Type B pancreatic cell (in vitro differentiated cells): ENCODE measurements around the gene SLC11A2. TPM values are rescaled to one million over a fixed set of nuclear protein-coding genes. Genes with fewer than 3 reads are reported as not detected.

Experiments used
- DNase-seq: peaks from one replicate; pipeline ENCODE4 v3.0.0; 2021; ENCODE audit warnings: mixed read lengths; ENCODE audit not compliant: unreplicated experiment; ENCODE audit errors: extremely low spot score
- H3K27ac Mint-ChIP-seq: 2 replicates; pipeline ENCODE4 v1.8.0; 2021; ENCODE audit warnings: mild to moderate bottlenecking, mixed read lengths
- H3K27me3 Mint-ChIP-seq: 2 replicates; pipeline ENCODE4 v1.8.0; 2021; ENCODE audit warnings: mixed read lengths
- H3K36me3 Mint-ChIP-seq: 2 replicates; pipeline ENCODE4 v1.8.0; 2021; ENCODE audit warnings: mixed read lengths
- H3K4me1 Mint-ChIP-seq: one replicate; pipeline ENCODE4 v1.8.0; 2021; ENCODE audit warnings: mixed read lengths; ENCODE audit not compliant: unreplicated experiment
- H3K4me3 Mint-ChIP-seq: 2 replicates; pipeline ENCODE4 v1.8.0; 2021; ENCODE audit warnings: mild to moderate bottlenecking, mixed read lengths
- H3K9me3 Mint-ChIP-seq: 2 replicates; pipeline ENCODE4 v1.8.0; 2021; ENCODE audit warnings: mixed read lengths
- CTCF ChIP-seq: fragments of 200-600 bp; sonication (generic); conservative IDR thresholded peaks from 2 replicates; pipeline ENCODE4 v1.5.0; 2021; ENCODE audit warnings: antibody characterized with exemption, mild to moderate bottlenecking
- total RNA-seq: library from RNA; stranded (reverse); gene quantifications from 2 replicates; pipeline ENCODE4 v1.2.1, GENCODE V29; 2021; ENCODE audit warnings: low replicate concordance

The SLC11A2 gene
- total RNA-seq, 1 donor from 2014 or later, result 56.3 TPM

DNA sequence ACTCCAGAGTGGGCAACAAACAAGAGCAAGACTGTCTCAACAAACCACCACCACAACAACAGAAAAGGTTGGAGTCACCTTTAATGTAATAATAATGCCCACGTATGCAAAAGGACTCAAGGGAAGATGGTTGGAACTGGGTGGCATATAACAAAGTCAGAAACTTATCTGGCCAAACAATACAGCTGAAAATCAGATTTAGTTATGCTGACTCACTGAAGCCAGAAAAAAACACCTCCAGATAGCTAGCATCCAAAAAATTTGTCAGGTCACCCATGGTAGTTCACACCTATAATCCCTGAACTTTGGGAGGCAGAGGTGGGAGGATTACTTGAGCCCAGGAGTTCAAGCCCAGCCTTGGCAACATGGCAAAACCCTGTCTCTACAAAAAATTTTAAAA is 24.4 kb downstream of the SLC11A2 start:
- no peak for DNase-seq
- no peaks in the 10 kb centered on the region for H3K27me3 Mint-ChIP-seq
- no peak overlapping the region for H3K27ac Mint-ChIP-seq
- peaks cover 6% of the 10 kb centered on the region for H3K4me1 Mint-ChIP-seq
- H3K36me3 Mint-ChIP-seq, result peaks cover 22% of the 10 kb centered on the region
- no peak overlapping the region for H3K4me3 Mint-ChIP-seq
- no peak for TF ChIP-seq CTCF
- H3K9me3 Mint-ChIP-seq, result no peaks in the 10 kb centered on the region

- no peak for DNase-seq
- no peak for TF ChIP-seq CTCF
- Mint-ChIP-seq H3K4me1 (peaks cover 6% of the 10 kb centered on the region), H3K27me3 (no peaks in the 10 kb centered on the region), H3K4me3 (no peak overlapping the region), H3K27ac (no peak overlapping the region), H3K36me3 (peaks cover 16% of the 10 kb centered on the region), H3K9me3 (no peaks in the 10 kb centered on the region)
Observed at GRCh38 chr12:51000245-51000644, 25.9 kb downstream of the SLC11A2 start.

- H3K4me1 Mint-ChIP-seq, result no peaks in the 10 kb centered on the region
- H3K9me3 Mint-ChIP-seq, result no peaks in the 10 kb centered on the region
- TF ChIP-seq CTCF, result no peak
- DNase-seq, result no peak
- peaks cover 21% of the 10 kb centered on the region for H3K36me3 Mint-ChIP-seq
- no peaks in the 10 kb centered on the region for H3K27me3 Mint-ChIP-seq
- H3K27ac Mint-ChIP-seq, result no peak overlapping the region
- no peak overlapping the region for H3K4me3 Mint-ChIP-seq
Observed at GRCh38 chr12:50999093-50999492, 27.1 kb downstream of the SLC11A2 start.

- no peak for DNase-seq
- TF ChIP-seq CTCF, result no peak
- Mint-ChIP-seq H3K36me3 (peaks cover 23% of the 10 kb centered on the region), H3K27me3 (no peaks in the 10 kb centered on the region), H3K9me3 (no peaks in the 10 kb centered on the region), H3K27ac (no peak overlapping the region), H3K4me1 (no peaks in the 10 kb centered on the region), H3K4me3 (no peak overlapping the region)
Observed at GRCh38 chr12:50992819-50993218, 33.4 kb downstream of the SLC11A2 start.

GRCh38 chr12:50991291-50991690 is 34.9 kb downstream of the SLC11A2 start:
- Mint-ChIP-seq H3K4me1 (peaks cover 8% of the 10 kb centered on the region), H3K36me3 (peaks cover 23% of the 10 kb centered on the region), H3K27me3 (no peaks in the 10 kb centered on the region), H3K4me3 (no peak overlapping the region), H3K9me3 (no peaks in the 10 kb centered on the region), H3K27ac (no peak overlapping the region)
- TF ChIP-seq CTCF, result no peak
- no peak for DNase-seq

DNA sequence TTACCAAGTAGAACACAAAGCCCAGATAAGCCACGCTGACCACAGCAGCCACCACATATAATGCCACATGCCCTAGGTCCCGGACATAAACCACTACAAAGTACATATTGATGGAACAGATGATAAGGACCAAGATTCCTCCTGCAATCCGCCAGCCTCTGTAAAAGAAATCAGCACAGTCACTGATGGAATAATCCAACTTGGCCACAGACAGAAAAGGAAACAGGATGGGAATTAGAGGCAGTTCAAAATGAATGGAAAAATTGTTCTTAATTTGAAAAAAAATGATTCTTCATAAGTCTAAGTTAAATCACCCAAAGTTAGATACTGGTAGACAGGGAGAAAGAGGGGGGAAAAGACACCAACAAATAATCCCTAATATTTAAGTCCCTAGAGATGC is 35.4 kb downstream of the SLC11A2 start:
- peaks cover 8% of the 10 kb centered on the region for H3K4me1 Mint-ChIP-seq
- no peak overlapping the region for H3K27ac Mint-ChIP-seq
- no peaks in the 10 kb centered on the region for H3K27me3 Mint-ChIP-seq
- no peaks in the 10 kb centered on the region for H3K9me3 Mint-ChIP-seq
- H3K36me3 Mint-ChIP-seq, result peaks cover 22% of the 10 kb centered on the region
- TF ChIP-seq CTCF, result no peak
- no peak overlapping the region for H3K4me3 Mint-ChIP-seq
- no peak for DNase-seq
